ENCODE results near the gene LYZL2.

- TF ChIP-seq CTCF (IDR thresholded peaks at IDR 0.05; ENCODE audit: low read length) (no peak), EZH2 (optimal IDR thresholded peaks at IDR 0.05; ENCODE audit: low read depth, low read length) (no peak)
Measured at GRCh38 chr10:30675791-30676718, 46.5 kb upstream of the LYZL2 start.
